ENCODE measurements around the gene POLR1A.

Gene POLR1A

DNA sequence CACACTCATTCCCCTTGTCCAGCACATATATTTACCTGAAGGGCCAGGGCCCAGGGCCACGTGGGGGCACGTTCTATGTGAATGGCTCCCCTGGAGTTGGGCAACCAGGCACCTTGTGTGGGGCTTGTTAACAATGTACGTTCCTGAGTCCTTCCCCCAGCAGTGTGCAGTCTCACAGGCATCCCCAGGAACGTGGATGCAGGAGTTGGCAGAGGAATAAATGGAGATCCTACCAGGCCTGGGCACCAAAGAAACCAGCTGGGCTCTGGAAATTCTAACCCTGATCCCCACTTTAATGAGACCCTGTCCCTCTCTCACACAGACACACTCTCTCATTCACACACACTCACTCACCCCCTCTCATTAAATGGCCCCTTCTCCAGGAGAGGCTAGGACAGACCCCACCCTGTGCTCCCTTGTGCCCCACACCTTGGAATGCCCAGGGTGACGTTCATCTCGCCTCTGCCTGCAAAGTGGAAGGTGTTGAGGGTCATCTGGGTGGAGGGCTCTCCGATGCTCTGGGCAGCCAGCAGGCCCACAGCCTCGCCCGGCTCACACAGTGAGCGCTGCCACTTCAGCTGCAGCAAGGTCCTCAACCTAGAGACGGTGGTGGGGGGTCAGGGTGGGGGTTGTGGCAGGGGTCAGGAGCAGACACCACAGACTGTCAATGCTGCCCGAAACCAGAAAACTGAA lies 65.6 kb downstream of the POLR1A start:
- Histone ChIP-seq H3K4me3 (no peak overlapping the region), H3K27me3 (no peaks in the 10 kb centered on the region), H3K4me1 (peaks cover 0 to 35% (median 14%) of the 10 kb centered on the region in 4 donors), H3K36me3 (peaks cover 63 to 96% (median 68%) of the 10 kb centered on the region in 3 donors), H3K9me3 (no peaks in the 10 kb centered on the region), H3K27ac (no peak overlapping the region)
- peak in 1 of 2 donors; percentile 59 for DNase-seq
- TF ChIP-seq CTCF (IDR thresholded peaks at IDR 0.05): no peak
- intact Hi-C loops (cut with DNase I; ENCODE audit: low total_unique reads): no loop called here

DNA sequence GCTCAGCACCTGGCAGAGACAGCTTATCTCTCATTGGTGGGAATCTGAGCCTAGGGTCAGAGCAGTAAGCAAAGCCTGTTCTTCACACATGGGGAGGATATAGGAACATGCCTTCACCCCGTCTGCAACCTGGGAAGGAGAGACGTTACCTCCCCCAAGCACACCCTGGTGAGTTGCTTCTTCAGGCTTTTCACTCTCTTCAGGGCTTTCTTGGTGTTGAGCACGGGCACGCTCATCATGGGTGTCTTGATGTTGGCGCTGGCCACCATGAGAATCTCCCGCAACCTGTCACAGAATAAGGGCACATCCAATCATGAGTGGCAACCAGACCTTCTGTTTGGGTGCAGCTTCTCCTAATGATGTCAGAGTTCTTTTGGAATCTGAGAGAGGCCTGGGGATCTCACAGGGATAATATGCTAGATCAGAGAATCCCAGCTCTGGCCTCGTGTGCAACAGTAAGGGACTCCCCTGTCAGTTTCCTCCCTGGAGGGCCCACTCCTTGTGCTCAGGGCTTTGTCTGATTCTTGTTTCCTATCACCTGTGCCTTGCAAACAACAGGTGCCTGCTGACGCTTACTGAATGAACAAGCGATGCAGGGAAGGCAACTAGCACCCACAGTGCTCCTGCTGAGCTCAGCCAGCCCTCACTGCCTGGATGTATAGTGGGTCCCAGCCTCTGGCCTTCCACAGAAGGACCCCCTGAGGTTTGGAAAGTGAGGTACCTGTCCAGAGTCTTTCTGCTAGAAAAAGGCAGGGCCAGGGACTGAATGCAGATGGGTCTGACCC lies 66.3 kb downstream of the POLR1A start:
- peak in 1 of 2 donors; percentile 37 for DNase-seq
- Histone ChIP-seq H3K4me3 (no peak overlapping the region), H3K36me3 (peaks cover 56 to 94% (median 60%) of the 10 kb centered on the region in 3 donors), H3K27me3 (no peaks in the 10 kb centered on the region), H3K27ac (no peak overlapping the region), H3K4me1 (peaks cover 0 to 35% (median 14%) of the 10 kb centered on the region in 4 donors), H3K9me3 (no peaks in the 10 kb centered on the region)
- TF ChIP-seq CTCF (IDR thresholded peaks at IDR 0.05): no peak
- intact Hi-C loops (cut with DNase I; ENCODE audit: low total_unique reads): no loop called here

- intact Hi-C loops (cut with DNase I; ENCODE audit: low total_unique reads): no loop called here
- Histone ChIP-seq H3K4me3 (no peak overlapping the region), H3K36me3 (peaks cover 53 to 94% (median 59%) of the 10 kb centered on the region in 3 donors), H3K27me3 (no peaks in the 10 kb centered on the region), H3K9me3 (no peaks in the 10 kb centered on the region), H3K27ac (peak overlapping the region; percentile 69 to 71), H3K4me1 (peaks cover 0 to 35% (median 14%) of the 10 kb centered on the region in 4 donors)
- peak in 1 of 2 donors; percentile 64 for DNase-seq
- TF ChIP-seq CTCF (IDR thresholded peaks at IDR 0.05): no peak
Observed at GRCh38 chr2:86038291-86039081, 67.2 kb downstream of the POLR1A start.

GRCh38 chr2:86037795-86038192 lies 67.9 kb downstream of the POLR1A start:
- Histone ChIP-seq H3K36me3 (peaks cover 53 to 94% (median 59%) of the 10 kb centered on the region in 3 donors), H3K9me3 (no peaks in the 10 kb centered on the region), H3K4me3 (no peak overlapping the region), H3K27me3 (no peaks in the 10 kb centered on the region), H3K4me1 (peaks cover 0 to 35% (median 14%) of the 10 kb centered on the region in 4 donors), H3K27ac (peak overlapping the region; percentile 69 to 71)
- no peak for DNase-seq
- TF ChIP-seq CTCF (IDR thresholded peaks at IDR 0.05): no peak
- intact Hi-C loops (cut with DNase I; ENCODE audit: low total_unique reads): no loop called here

DNA sequence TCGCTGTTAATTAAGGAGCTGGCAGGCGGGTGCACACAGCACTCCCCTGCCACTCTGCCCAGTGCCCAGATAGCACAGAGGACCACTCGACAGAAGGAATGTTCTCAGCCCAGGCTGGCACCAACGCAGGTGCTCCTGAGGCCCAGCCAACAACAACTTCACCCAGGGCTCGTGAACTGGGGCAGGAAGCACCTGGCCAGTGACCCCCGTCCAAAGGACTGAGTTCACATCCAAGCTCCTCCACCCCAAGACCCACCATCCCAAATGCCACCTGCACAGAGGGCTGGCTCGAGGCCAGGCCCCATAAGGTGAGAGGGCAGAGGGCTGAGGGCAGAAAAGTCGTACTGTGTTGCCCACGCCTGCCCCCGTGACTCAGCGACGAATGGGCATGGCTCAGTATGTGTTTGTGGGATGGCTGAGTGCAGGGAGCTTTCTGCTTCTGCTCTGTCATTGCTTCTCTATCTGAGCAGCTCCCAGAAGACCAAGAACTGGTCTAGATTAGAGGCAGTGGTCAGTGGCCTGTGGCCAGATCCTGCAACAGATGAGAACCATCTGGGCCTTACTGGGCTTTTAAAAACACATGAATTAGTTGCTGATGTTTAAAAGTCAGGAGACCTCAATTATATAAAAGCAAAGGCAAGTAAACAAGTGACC lies 68.4 kb downstream of the POLR1A start:
- no peak for TF ChIP-seq CTCF (IDR thresholded peaks at IDR 0.05)
- H3K4me3 ChIP-seq: no peak overlapping the region
- intact Hi-C loops (cut with DNase I; ENCODE audit: low total_unique reads): no loop called here
- DNase-seq: peak; percentile 82 to 84
- H3K27me3 ChIP-seq: no peaks in the 10 kb centered on the region
- peaks cover 0 to 35% (median 14%) of the 10 kb centered on the region in 4 donors for H3K4me1 ChIP-seq
- peak overlapping the region; percentile 69 to 71 for H3K27ac ChIP-seq
- peaks cover 53 to 94% (median 54%) of the 10 kb centered on the region in 3 donors for H3K36me3 ChIP-seq
- H3K9me3 ChIP-seq: no peaks in the 10 kb centered on the region
